Measurements from ENCODE around the gene USP17L5.
A peak's percentile ranks its signal among the peaks of the same experiment; 100 is the strongest.
"Not testable (repeated sequence)": the region's sequence is repeated elsewhere in the genome, so short reads cannot be mapped to it uniquely, and the experiment has no call there.

USP17L5 gene, protein sequence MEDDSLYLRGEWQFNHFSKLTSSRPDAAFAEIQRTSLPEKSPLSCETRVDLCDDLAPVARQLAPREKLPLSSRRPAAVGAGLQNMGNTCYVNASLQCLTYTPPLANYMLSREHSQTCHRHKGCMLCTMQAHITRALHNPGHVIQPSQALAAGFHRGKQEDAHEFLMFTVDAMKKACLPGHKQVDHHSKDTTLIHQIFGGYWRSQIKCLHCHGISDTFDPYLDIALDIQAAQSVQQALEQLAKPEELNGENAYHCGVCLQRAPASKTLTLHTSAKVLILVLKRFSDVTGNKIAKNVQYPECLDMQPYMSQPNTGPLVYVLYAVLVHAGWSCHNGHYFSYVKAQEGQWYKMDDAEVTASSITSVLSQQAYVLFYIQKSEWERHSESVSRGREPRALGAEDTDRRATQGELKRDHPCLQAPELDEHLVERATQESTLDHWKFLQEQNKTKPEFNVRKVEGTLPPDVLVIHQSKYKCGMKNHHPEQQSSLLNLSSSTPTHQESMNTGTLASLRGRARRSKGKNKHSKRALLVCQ

GRCh38 chr4:9339103-9339502 lies at the start of gene USP17L5:
Gene USP17L5, plus strand, starts transcription at chr4:9339403. Its CDS starts 0 bp downstream, at chr4:9339403.
- H3K4me3 ChIP-seq (replicated peaks; ENCODE audit: low read depth, low read length); DNase-seq (ENCODE audit: low read depth): not testable (repeated sequence)

GRCh38 chr4:9324191-9324590 lies 15.0 kb upstream of the USP17L5 start:
- H3K4me3 ChIP-seq (replicated peaks; ENCODE audit: low read depth, low read length); DNase-seq (ENCODE audit: low read depth): not testable (repeated sequence)

- H3K4me3 ChIP-seq (replicated peaks; ENCODE audit: low read depth, low read length); DNase-seq (ENCODE audit: low read depth): not testable (repeated sequence)
Measured at GRCh38 chr4:9324865-9325264, 14.3 kb upstream of the USP17L5 start, which contains the start of gene USP17L24. Gene USP17L24, plus strand, starts transcription at chr4:9325165. Its CDS starts 0 bp downstream, at chr4:9325165.

DNA sequence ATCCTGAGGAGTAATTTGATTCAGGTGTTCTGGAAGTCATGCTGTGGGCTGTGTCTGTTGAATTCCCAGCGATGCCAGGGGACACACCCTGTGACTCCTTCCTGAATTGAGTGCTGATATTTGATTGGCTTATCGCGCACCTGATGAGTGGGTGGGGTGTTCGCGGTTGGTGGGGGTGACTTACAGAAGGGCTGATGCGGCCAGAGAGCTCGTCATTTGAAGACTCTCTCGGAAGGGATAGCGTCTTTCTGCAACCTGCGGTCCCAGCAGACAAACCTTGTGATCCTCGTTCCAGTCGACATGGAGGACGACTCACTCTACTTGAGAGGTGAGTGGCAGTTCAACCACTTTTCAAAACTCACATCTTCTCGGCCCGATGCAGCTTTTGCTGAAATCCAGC lies 9.6 kb upstream of the USP17L5 start, which contains the start of gene USP17L25:
Gene USP17L25 (plus strand): TSS at position 301 of the 400 bp plus-strand sequence. CDS start 0 bp downstream, at position 301.
- DNase-seq (ENCODE audit: low read depth); H3K4me3 ChIP-seq (replicated peaks; ENCODE audit: low read depth, low read length): not testable (repeated sequence)

DNA sequence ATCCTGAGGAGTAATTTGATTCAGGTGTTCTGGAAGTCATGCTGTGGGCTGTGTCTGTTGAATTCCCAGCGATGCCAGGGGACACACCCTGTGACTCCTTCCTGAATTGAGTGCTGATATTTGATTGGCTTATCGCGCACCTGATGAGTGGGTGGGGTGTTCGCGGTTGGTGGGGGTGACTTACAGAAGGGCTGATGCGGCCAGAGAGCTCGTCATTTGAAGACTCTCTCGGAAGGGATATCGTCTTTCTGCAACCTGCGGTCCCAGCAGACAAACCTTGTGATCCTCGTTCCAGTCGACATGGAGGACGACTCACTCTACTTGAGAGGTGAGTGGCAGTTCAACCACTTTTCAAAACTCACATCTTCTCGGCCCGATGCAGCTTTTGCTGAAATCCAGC lies 4.8 kb upstream of the USP17L5 start, which contains the start of gene USP17L26:
Gene USP17L26 (plus strand): TSS at position 301 of the 400 bp plus-strand sequence. CDS start 0 bp downstream, at position 301.
- H3K4me3 ChIP-seq (replicated peaks; ENCODE audit: low read depth, low read length); DNase-seq (ENCODE audit: low read depth): not testable (repeated sequence)

DNA sequence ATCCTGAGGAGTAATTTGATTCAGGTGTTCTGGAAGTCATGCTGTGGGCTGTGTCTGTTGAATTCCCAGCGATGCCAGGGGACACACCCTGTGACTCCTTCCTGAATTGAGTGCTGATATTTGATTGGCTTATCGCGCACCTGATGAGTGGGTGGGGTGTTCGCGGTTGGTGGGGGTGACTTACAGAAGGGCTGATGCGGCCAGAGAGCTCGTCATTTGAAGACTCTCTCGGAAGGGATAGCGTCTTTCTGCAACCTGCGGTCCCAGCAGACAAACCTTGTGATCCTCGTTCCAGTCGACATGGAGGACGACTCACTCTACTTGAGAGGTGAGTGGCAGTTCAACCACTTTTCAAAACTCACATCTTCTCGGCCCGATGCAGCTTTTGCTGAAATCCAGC lies 4.6 kb downstream of the USP17L5 start, which contains the start of gene USP17L27:
Gene USP17L27 (plus strand): TSS at position 301 of the 400 bp plus-strand sequence. CDS start 0 bp downstream, at position 301.
- DNase-seq (ENCODE audit: low read depth); H3K4me3 ChIP-seq (replicated peaks; ENCODE audit: low read depth, low read length): not testable (repeated sequence)

GRCh38 chr4:9348593-9348992 lies 9.4 kb downstream of the USP17L5 start, which contains the start of gene USP17L28:
Gene USP17L28, plus strand, starts transcription at chr4:9348893. Its CDS starts 0 bp downstream, at chr4:9348893.
- not testable (repeated sequence) for DNase-seq (ENCODE audit: low read depth); H3K4me3 ChIP-seq (replicated peaks; ENCODE audit: low read depth, low read length)

GRCh38 chr4:9350866-9351265 lies 11.7 kb downstream of the USP17L5 start:
- not testable (repeated sequence) for DNase-seq (ENCODE audit: low read depth); H3K4me3 ChIP-seq (replicated peaks; ENCODE audit: low read depth, low read length)

DNA sequence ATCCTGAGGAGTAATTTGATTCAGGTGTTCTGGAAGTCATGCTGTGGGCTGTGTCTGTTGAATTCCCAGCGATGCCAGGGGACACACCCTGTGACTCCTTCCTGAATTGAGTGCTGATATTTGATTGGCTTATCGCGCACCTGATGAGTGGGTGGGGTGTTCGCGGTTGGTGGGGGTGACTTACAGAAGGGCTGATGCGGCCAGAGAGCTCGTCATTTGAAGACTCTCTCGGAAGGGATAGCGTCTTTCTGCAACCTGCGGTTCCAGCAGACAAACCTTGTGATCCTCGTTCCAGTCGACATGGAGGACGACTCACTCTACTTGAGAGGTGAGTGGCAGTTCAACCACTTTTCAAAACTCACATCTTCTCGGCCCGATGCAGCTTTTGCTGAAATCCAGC lies 14.1 kb downstream of the USP17L5 start, which contains the start of gene USP17L29:
Gene USP17L29 (plus strand): TSS at position 301 of the 400 bp plus-strand sequence. CDS start 0 bp downstream, at position 301.
- not testable (repeated sequence) for H3K4me3 ChIP-seq (replicated peaks; ENCODE audit: low read depth, low read length); DNase-seq (ENCODE audit: low read depth)

- H3K4me3 ChIP-seq (replicated peaks; ENCODE audit: low read depth, low read length); DNase-seq (ENCODE audit: low read depth): not testable (repeated sequence)
Measured at GRCh38 chr4:9362829-9363228, 23.6 kb downstream of the USP17L5 start, which contains the start of gene USP17L30. Gene USP17L30, plus strand, starts transcription at chr4:9363129. Its CDS starts 0 bp downstream, at chr4:9363129.

GRCh38 chr4:9379881-9380280 lies 40.7 kb downstream of the USP17L5 start:
- not testable (repeated sequence) for DNase-seq (ENCODE audit: low read depth); H3K4me3 ChIP-seq (replicated peaks; ENCODE audit: low read depth, low read length)

GRCh38 chr4:9381012-9381534 lies 41.9 kb downstream of the USP17L5 start:
- H3K4me3 ChIP-seq (replicated peaks; ENCODE audit: low read depth, low read length) = peak overlapping the region; percentile 38
- DNase-seq (ENCODE audit: low read depth) = peak; percentile 0
- TF ChIP-seq, protein P1, sequence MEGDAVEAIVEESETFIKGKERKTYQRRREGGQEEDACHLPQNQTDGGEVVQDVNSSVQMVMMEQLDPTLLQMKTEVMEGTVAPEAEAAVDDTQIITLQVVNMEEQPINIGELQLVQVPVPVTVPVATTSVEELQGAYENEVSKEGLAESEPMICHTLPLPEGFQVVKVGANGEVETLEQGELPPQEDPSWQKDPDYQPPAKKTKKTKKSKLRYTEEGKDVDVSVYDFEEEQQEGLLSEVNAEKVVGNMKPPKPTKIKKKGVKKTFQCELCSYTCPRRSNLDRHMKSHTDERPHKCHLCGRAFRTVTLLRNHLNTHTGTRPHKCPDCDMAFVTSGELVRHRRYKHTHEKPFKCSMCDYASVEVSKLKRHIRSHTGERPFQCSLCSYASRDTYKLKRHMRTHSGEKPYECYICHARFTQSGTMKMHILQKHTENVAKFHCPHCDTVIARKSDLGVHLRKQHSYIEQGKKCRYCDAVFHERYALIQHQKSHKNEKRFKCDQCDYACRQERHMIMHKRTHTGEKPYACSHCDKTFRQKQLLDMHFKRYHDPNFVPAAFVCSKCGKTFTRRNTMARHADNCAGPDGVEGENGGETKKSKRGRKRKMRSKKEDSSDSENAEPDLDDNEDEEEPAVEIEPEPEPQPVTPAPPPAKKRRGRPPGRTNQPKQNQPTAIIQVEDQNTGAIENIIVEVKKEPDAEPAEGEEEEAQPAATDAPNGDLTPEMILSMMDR (IDR thresholded peaks at IDR 0.05; ENCODE audit: low read length, missing control alignments) = peak; percentile 12
